HCEC 1CT (cell line): Measurements from ENCODE around the gene ARMH1.
"Not testable (repeated sequence)": the region's sequence is repeated elsewhere in the genome, so short reads cannot be mapped to it uniquely, and the experiment has no call there.

Experiments used
- DNase-seq: peaks from one replicate; pipeline ENCODE4 v3.0.0-alpha.2; 2017

The ARMH1 gene

DNA sequence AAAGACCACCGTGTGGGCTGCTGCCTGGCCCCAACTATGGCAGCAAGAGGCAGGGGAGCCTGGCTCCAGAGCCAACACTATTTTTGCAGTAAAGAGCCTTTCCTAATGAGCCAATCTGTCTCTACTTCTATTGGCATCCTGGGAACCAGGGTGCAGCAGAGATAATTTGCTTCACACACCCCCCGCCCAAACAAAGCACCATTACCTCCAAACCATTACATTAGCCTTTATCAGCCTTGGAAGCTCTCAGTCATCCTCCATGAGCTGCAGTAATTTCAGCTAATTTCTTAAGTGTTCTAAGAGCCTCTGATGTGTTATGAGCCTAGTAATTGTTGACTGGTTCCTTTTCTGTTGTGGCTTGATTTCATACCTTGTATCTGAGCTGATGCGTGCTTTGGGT lies 21.6 kb downstream of the ARMH1 start:
- no peak for DNase-seq

GRCh38 chr1:44696789-44697345 lies 22.4 kb downstream of the ARMH1 start:
- no peak for DNase-seq

- DNase-seq = no peak
These were observed 23.6 kb downstream of the ARMH1 start for GRCh38 chr1:44698138-44698537.

GRCh38 chr1:44699375-44699774 lies 24.9 kb downstream of the ARMH1 start:
- not testable (repeated sequence) for DNase-seq

- no peak for DNase-seq
These were observed 26.1 kb downstream of the ARMH1 start for GRCh38 chr1:44700573-44700972.

GRCh38 chr1:44701141-44701573 lies 26.6 kb downstream of the ARMH1 start:
- DNase-seq = no peak

DNA sequence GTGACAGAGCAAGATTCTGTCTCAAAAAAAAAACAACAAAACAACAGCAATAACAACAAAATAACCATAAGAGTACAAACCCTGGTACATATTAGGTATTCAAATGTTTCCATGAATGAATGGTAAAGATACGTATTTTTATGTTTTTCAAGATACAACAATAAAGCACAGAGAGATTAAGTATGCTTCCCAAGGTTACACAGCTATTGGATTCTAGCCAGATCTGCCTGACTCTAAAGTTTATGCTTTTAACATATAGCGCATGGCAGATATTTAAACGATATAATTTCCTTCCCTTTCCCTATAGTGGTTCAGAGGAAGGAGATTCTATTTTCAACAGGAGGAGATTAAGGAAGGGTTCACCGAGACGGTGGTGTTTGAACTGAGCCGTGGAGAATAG lies 31.0 kb downstream of the ARMH1 start:
- no peak for DNase-seq

DNA sequence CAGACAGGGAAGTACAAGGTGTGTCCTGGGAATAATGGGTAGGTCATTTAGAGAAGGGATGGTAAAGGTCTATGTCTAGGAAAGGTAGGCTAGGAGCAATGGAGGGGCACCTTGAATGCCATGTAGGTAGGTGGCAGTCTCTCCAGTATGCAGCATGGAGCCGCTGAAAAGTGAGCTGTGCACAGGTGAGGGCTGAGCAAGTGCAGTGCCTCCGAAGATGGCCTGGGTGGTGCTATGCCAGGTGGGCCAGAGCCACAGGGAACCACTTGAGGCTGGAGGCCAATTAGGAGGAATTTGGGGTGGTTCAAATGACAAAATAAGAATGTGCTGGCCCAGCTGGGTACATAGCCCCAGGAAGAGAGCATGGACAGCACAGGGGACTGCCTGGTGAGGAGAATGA lies 31.4 kb downstream of the ARMH1 start:
- no peak for DNase-seq

GRCh38 chr1:44707112-44707881 lies 32.8 kb downstream of the ARMH1 start:
- peak; percentile 95 for DNase-seq

- DNase-seq = peak; percentile 67
These were observed 33.7 kb downstream of the ARMH1 start for GRCh38 chr1:44707959-44708831.

GRCh38 chr1:44713321-44713781 lies 38.8 kb downstream of the ARMH1 start:
- DNase-seq = no peak

GRCh38 chr1:44714532-44714931 lies 40.0 kb downstream of the ARMH1 start:
- no peak for DNase-seq

- DNase-seq = peak; percentile 65
These were observed 40.5 kb downstream of the ARMH1 start for GRCh38 chr1:44714944-44715571.

- no peak for DNase-seq
These were observed 42.6 kb downstream of the ARMH1 start for GRCh38 chr1:44717156-44717555.

GRCh38 chr1:44717653-44718052 lies 43.1 kb downstream of the ARMH1 start:
- no peak for DNase-seq

- DNase-seq = no peak
These were observed 43.6 kb downstream of the ARMH1 start for GRCh38 chr1:44718091-44718490.

DNA sequence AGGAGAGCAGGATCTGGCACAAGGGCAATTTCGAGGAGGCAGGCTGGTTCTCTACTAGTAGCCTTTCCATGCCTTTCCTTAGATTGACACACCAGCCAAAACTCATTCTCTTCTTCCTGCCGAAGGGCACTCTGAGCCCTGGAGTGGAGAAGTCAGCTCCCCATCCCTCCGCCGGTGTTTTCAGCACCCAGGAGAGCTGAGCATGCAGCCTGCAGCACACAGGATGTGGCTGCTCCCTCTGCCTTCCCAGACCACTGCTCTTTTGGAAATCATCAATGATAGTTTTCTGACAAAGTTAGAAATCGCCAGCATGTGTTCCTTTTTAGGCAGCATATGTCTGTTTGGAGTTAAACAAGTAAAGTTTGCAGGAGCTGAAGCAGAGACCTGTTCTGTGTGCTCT lies 44.8 kb downstream of the ARMH1 start:
- DNase-seq = no peak

DNA sequence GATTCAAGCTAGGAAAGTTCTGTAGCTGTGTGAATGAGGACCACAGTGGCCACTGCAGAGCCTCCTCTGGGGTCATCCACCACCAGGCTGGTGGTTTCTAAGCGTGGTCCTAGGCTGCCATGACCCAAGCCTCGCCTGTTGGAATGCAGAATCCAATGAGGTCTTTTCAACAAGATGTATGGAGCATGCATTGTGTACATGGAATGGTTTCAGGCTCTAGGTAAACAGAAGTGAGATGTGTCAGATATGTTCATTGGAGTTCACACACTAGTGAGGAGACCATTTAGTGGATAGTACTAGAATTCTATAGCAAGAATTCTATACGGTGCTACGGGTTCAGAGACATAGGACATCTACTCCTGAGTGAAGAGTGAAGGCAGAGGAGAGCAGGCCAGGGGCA lies 45.8 kb downstream of the ARMH1 start:
- DNase-seq = no peak

DNA sequence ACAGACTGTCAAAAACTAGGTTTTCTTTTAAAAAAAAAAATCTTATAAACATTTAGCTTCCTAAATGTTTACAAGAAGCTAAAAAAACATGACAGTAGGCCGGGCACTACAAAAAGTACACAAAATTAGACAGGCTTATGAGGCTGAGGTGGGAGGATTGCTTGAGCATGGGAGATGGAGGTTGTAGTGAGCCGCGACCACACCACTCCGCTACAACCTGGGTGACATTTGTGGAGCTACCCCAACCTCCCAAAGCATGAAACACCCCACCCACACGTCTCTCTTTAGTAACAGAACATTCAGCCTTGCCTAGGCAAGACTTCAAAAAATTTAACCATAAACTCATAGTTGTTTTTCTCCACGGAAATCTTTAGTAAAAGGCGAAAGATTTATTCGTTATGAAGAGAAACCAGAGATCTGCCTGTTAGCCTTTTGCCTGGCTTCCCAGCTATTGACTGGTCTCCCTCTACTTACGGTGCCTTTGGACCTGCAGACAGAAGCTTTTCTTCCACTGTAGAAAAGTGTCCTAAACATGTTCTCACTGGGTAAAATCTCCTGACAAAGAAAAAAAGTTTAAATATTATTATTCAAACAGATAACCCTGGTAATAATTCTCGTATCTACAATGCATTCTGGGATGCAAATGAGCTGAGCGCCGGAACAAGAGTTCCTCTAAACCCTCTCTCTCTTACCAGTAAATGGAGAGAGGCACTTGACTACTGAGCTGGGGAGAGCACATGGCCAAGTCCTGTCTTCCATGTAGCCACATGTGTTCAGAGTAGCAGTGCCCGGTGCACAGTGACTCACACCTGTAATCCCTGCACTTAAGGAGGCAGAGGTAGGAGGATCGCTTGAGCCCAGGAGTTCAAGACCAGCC lies 47.2 kb downstream of the ARMH1 start:
- DNase-seq = peak; percentile 94

DNA sequence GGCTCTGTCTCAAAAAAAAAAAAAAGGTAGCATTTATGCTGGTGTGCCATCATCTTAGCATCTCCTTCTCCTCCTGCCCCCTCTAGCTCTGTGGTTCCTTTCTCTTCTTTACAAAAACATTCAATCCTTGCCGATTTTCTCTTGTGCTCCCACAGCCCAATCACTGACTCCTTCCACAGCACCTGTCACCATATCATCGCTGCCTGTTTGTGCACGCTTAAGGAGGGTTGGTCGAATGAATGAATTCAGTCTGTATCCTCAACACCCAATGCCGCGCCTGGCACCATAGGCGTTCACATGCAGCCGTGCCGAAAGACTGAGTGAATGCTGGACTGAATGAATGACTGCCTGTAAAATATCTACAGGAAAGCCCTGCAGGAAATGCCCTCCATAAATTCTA lies 48.5 kb downstream of the ARMH1 start:
- DNase-seq = no peak

- DNase-seq = no peak
These were observed 49.2 kb downstream of the ARMH1 start for GRCh38 chr1:44723496-44724295.
